Measurements from ENCODE around the gene PIK3R6.

Gene PIK3R6

GRCh38 chr17:8831234-8831849 lies 36.1 kb downstream of the PIK3R6 start:
- Histone ChIP-seq H4K20me1 (no peaks in the 10 kb centered on the region), H3K4me3 (no peak overlapping the region), H3K9me3 (no peaks in the 10 kb centered on the region), H3K27ac (no peak overlapping the region), H3K27me3 (no peaks in the 10 kb centered on the region), H3K9ac (no peak overlapping the region), H3K36me3 (peaks cover 17% of the 10 kb centered on the region; the same call in 1 of the 2 replicates), H3K4me1 (no peaks in the 10 kb centered on the region), H3K4me2 (no peak overlapping the region)
- no peak for TF ChIP-seq Cebpa-rat (IDR thresholded peaks at IDR 0.05)

- Histone ChIP-seq H3K27ac (0 out of 2 replicates have a peak overlapping the region, but pooled peaks have one; percentile 3), H3K4me1 (no peaks in the 10 kb centered on the region), H3K9me3 (no peaks in the 10 kb centered on the region), H4K20me1 (no peaks in the 10 kb centered on the region), H3K27me3 (no peaks in the 10 kb centered on the region), H3K4me3 (no peak overlapping the region), H3K36me3 (peaks cover 6% of the 10 kb centered on the region; the same call in 1 of the 2 replicates), H3K9ac (no peak overlapping the region), H3K4me2 (no peak overlapping the region)
- TF ChIP-seq Cebpa-rat (IDR thresholded peaks at IDR 0.05) = no peak
Observed at GRCh38 chr17:8830141-8830540, 37.3 kb downstream of the PIK3R6 start.

- Histone ChIP-seq H3K9me3 (peaks cover 8% of the 10 kb centered on the region), H3K4me3 (no peak overlapping the region), H3K27ac (no peak overlapping the region), H4K20me1 (no peaks in the 10 kb centered on the region), H3K27me3 (no peaks in the 10 kb centered on the region), H3K4me2 (no peak overlapping the region), H3K4me1 (no peaks in the 10 kb centered on the region), H3K36me3 (peaks cover 4% of the 10 kb centered on the region; the same call in 1 of the 2 replicates), H3K9ac (no peak overlapping the region)
- no peak for TF ChIP-seq Cebpa-rat (IDR thresholded peaks at IDR 0.05)
Observed at GRCh38 chr17:8829036-8829941, 38.2 kb downstream of the PIK3R6 start.

GRCh38 chr17:8828517-8828875 lies 39.0 kb downstream of the PIK3R6 start:
- no peaks in the 10 kb centered on the region for H3K4me1 ChIP-seq

GRCh38 chr17:8826808-8827435 lies 40.6 kb downstream of the PIK3R6 start:
- H3K27me3 ChIP-seq = no peaks in the 10 kb centered on the region
- no peak for TF ChIP-seq Cebpa-rat (IDR thresholded peaks at IDR 0.05)
- no peak overlapping the region for H3K27ac ChIP-seq
- H3K36me3 ChIP-seq = peaks cover 6% of the 10 kb centered on the region; the same call in 1 of the 2 replicates
- H3K4me3 ChIP-seq = no peak overlapping the region
- peaks cover 21% of the 10 kb centered on the region for H3K9me3 ChIP-seq
- H3K4me1 ChIP-seq = no peaks in the 10 kb centered on the region
- no peaks in the 10 kb centered on the region for H4K20me1 ChIP-seq
- no peak overlapping the region for H3K4me2 ChIP-seq
- no peak overlapping the region for H3K9ac ChIP-seq

More at GRCh38 chr17:8828517-8828875, 39.0 kb downstream of the PIK3R6 start:
- no peaks in the 10 kb centered on the region for H3K27me3 ChIP-seq
- H3K9me3 ChIP-seq = peaks cover 16% of the 10 kb centered on the region
- no peak overlapping the region for H3K27ac ChIP-seq
- no peaks in the 10 kb centered on the region for H4K20me1 ChIP-seq
- H3K4me3 ChIP-seq = no peak overlapping the region
- peaks cover 6% of the 10 kb centered on the region; the same call in 1 of the 2 replicates for H3K36me3 ChIP-seq
- no peak for TF ChIP-seq Cebpa-rat (IDR thresholded peaks at IDR 0.05)
- no peak overlapping the region for H3K9ac ChIP-seq
- H3K4me2 ChIP-seq = no peak overlapping the region

GRCh38 chr17:8825802-8826201 lies 41.7 kb downstream of the PIK3R6 start:
- no peak for TF ChIP-seq Cebpa-rat (IDR thresholded peaks at IDR 0.05)

GRCh38 chr17:8823279-8823678 lies 44.2 kb downstream of the PIK3R6 start:
- H3K4me1 ChIP-seq = no peaks in the 10 kb centered on the region
- no peak overlapping the region for H3K4me3 ChIP-seq
- H3K9me3 ChIP-seq = peaks cover 21% of the 10 kb centered on the region
- H3K27me3 ChIP-seq = no peaks in the 10 kb centered on the region
- peaks cover 6% of the 10 kb centered on the region; the same call in 1 of the 2 replicates for H3K36me3 ChIP-seq
- no peak for TF ChIP-seq Cebpa-rat (IDR thresholded peaks at IDR 0.05)
- no peaks in the 10 kb centered on the region for H4K20me1 ChIP-seq
- no peak overlapping the region for H3K9ac ChIP-seq
- H3K4me2 ChIP-seq = no peak overlapping the region
- no peak overlapping the region for H3K27ac ChIP-seq

More at GRCh38 chr17:8825802-8826201, 41.7 kb downstream of the PIK3R6 start:
- Histone ChIP-seq H3K4me2 (no peak overlapping the region), H3K9me3 (peaks cover 21% of the 10 kb centered on the region), H3K27me3 (no peaks in the 10 kb centered on the region), H3K36me3 (peaks cover 6% of the 10 kb centered on the region; the same call in 1 of the 2 replicates), H4K20me1 (no peaks in the 10 kb centered on the region), H3K4me1 (no peaks in the 10 kb centered on the region), H3K4me3 (no peak overlapping the region), H3K27ac (no peak overlapping the region), H3K9ac (no peak overlapping the region)

- TF ChIP-seq Cebpa-rat (IDR thresholded peaks at IDR 0.05) = no peak
- H3K36me3 ChIP-seq = peaks cover 6% of the 10 kb centered on the region; the same call in 1 of the 2 replicates
- no peaks in the 10 kb centered on the region for H3K4me1 ChIP-seq
- H4K20me1 ChIP-seq = no peaks in the 10 kb centered on the region
- H3K9me3 ChIP-seq = peaks cover 21% of the 10 kb centered on the region
- H3K4me2 ChIP-seq = no peak overlapping the region
- no peak overlapping the region for H3K9ac ChIP-seq
- H3K27ac ChIP-seq = no peak overlapping the region
- H3K4me3 ChIP-seq = no peak overlapping the region
- no peaks in the 10 kb centered on the region for H3K27me3 ChIP-seq
Observed at GRCh38 chr17:8822401-8823035, 45.0 kb downstream of the PIK3R6 start.

GRCh38 chr17:8821446-8822105 lies 45.9 kb downstream of the PIK3R6 start:
- H3K4me1 ChIP-seq = no peaks in the 10 kb centered on the region
- H3K9me3 ChIP-seq = peaks cover 21% of the 10 kb centered on the region
- H3K4me3 ChIP-seq = no peak overlapping the region
- H3K9ac ChIP-seq = no peak overlapping the region
- H3K27ac ChIP-seq = no peak overlapping the region
- H4K20me1 ChIP-seq = no peaks in the 10 kb centered on the region
- no peaks in the 10 kb centered on the region for H3K27me3 ChIP-seq
- H3K36me3 ChIP-seq = peaks cover 6% of the 10 kb centered on the region; the same call in 1 of the 2 replicates
- H3K4me2 ChIP-seq = no peak overlapping the region
- no peak for TF ChIP-seq Cebpa-rat (IDR thresholded peaks at IDR 0.05)
